SK-N-MC (cell line): Measurements from ENCODE around the gene SLC17A8.

Experiments
- DNase-seq: peaks from one replicate; pipeline ENCODE4 v3.0.0-alpha.2; 2011; ENCODE audit warnings: low read depth, low spot score
- H3K27ac ChIP-seq: fragments of 200-600 bp; sonication (generic); 2 replicates; pipeline ENCODE4 v1.5.1; 2016; ENCODE audit warnings: mixed run types
- H3K36me3 ChIP-seq: fragments of 200-600 bp; sonication (generic); 2 replicates; pipeline ENCODE4 v1.6.1; 2017; ENCODE audit warnings: antibody characterized with exemption, low read length, mixed read lengths; ENCODE audit not compliant: insufficient read depth
- H3K4me3 ChIP-seq: fragments of 200-600 bp; sonication (generic); 2 replicates; pipeline ENCODE4 v1.5.1; 2016
- H3K9ac ChIP-seq: fragments of 200-600 bp; sonication (generic); 2 replicates; pipeline ENCODE4 v1.8.0; 2017; ENCODE audit warnings: mixed run types, mixed read lengths; ENCODE audit not compliant: insufficient read length
- H3K9me3 ChIP-seq: fragments of 200-600 bp; sonication (generic); 2 replicates; pipeline ENCODE4 v1.6.1; 2017; ENCODE audit warnings: low read depth, mild to moderate bottlenecking, antibody characterized with exemption, low read length, moderate library complexity, mixed read lengths
- EZH2 ChIP-seq: fragments of 200-600 bp; sonication (generic); IDR thresholded peaks from one replicate; pipeline ENCODE4 v1.6.1; 2017; ENCODE audit warnings: antibody characterized with exemption
- FOXP2 ChIP-seq: optimal IDR thresholded peaks from 2 replicates; pipeline ENCODE3; 2011; ENCODE audit warnings: mild to moderate bottlenecking, moderate library complexity; ENCODE audit not compliant: insufficient read depth; ENCODE audit errors: extremely low read length, control extremely low read depth
- POLR2AphosphoS5 ChIP-seq: IDR thresholded peaks from 2 replicates; pipeline ENCODE4 v1.6.1; 2012; ENCODE audit warnings: mild to moderate bottlenecking, low read depth, low read length, borderline replicate concordance

Gene SLC17A8

GRCh38 chr12:100464529-100464928 is 107.7 kb downstream of the SLC17A8 start:
- H3K9me3 ChIP-seq: no peaks in the 10 kb centered on the region
- TF ChIP-seq FOXP2 (no peak), POLR2AphosphoS5 (no peak), EZH2 (no peak)

GRCh38 chr12:100468126-100468525 is 111.3 kb downstream of the SLC17A8 start:
- DNase-seq: no peak
- no peak overlapping the region for H3K4me3 ChIP-seq
- no peak overlapping the region for H3K27ac ChIP-seq
- no peaks in the 10 kb centered on the region for H3K9me3 ChIP-seq
- H3K9ac ChIP-seq: no peak overlapping the region
- no peaks in the 10 kb centered on the region for H3K36me3 ChIP-seq
- TF ChIP-seq EZH2: no peak
- no peak for TF ChIP-seq POLR2AphosphoS5
- no peak for TF ChIP-seq FOXP2

More at GRCh38 chr12:100464529-100464928, 107.7 kb downstream of the SLC17A8 start:
- Histone ChIP-seq H3K9ac (no peak overlapping the region), H3K36me3 (no peaks in the 10 kb centered on the region), H3K27ac (no peak overlapping the region), H3K4me3 (no peak overlapping the region)
- no peak for DNase-seq
